GM12874 (cell line): ENCODE data around the gene GALR1.
A peak's percentile ranks its signal among the peaks of the same experiment; 100 is the strongest.

Source experiments
- TF ChIP-seq, protein P1 (sequence below): IDR thresholded peaks from 2 replicates; pipeline ENCODE4 v1.5.1; 2011; ENCODE audit warnings: low read depth, mild to moderate bottlenecking, control low read depth, low read length, moderate library complexity; ENCODE audit not compliant: insufficient read depth

The GALR1 gene

GRCh38 chr18:77207540-77207939 is 42.1 kb upstream of the GALR1 start:
- TF ChIP-seq, protein P1, sequence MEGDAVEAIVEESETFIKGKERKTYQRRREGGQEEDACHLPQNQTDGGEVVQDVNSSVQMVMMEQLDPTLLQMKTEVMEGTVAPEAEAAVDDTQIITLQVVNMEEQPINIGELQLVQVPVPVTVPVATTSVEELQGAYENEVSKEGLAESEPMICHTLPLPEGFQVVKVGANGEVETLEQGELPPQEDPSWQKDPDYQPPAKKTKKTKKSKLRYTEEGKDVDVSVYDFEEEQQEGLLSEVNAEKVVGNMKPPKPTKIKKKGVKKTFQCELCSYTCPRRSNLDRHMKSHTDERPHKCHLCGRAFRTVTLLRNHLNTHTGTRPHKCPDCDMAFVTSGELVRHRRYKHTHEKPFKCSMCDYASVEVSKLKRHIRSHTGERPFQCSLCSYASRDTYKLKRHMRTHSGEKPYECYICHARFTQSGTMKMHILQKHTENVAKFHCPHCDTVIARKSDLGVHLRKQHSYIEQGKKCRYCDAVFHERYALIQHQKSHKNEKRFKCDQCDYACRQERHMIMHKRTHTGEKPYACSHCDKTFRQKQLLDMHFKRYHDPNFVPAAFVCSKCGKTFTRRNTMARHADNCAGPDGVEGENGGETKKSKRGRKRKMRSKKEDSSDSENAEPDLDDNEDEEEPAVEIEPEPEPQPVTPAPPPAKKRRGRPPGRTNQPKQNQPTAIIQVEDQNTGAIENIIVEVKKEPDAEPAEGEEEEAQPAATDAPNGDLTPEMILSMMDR, result peak; percentile 57

GRCh38 chr18:77208964-77209363 is 40.7 kb upstream of the GALR1 start:
- TF ChIP-seq, protein P1, result no peak

DNA sequence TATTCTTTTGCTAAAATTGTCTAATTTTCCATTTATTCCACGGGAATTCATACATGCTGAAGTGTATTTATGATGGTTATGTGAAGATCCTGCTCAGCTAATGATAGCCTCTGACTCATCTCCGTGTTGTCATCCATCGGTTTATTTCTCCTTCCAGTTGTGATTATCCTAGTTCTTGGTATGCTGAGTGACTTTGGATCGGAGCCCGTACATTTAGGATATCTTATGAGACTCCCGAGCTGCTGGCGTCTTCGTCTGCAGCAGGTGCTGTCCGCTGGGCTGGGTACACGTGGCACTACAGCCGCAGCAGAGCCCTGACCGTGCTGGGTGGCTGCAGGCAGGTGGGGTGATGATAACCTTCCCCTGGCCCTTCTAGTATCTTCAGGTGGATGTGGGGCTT is 40.1 kb upstream of the GALR1 start:
- TF ChIP-seq, protein P1, result no peak

- TF ChIP-seq, protein P1, result no peak
Measured at GRCh38 chr18:77210249-77210648, 39.4 kb upstream of the GALR1 start.

GRCh38 chr18:77218642-77219041 is 31.0 kb upstream of the GALR1 start:
- TF ChIP-seq, protein P1, result no peak

DNA sequence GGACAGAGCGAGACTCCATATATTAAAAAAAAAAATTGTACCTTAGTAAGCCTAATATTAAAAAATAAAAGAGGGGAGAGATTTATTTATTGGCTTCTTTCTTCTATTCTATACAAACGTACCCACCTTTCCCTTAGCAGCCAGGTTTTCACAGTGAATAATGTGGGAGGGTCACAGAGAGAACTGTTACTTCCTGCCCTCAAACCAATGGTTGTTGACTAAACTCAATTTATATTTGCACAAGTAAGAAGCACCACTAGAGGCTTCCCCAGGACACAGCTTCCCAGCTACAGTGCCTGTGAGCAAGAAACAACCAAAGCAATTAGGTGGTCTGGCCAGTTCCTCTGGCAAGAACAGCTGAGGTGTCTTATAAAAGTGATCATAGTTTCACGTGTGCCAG is 28.9 kb upstream of the GALR1 start:
- TF ChIP-seq, protein P1, result no peak

DNA sequence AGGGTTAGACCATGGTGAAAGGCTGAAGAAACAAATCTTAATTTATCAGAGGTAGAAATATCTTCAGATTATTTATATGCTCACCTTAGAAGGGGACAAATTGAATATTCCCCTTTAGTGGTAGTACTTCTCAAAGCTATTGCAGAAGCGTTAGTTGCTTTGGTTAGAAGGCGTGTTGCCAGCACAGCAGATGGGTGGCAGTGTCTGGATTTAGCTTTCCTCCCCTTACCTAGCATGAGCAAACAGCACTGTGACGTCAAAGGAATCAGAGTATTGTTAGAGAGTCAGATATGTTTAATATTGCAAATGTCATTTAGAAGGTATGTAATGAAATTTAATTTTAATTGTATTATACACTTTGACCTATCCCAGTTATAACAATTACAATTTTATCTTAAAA is 27.2 kb upstream of the GALR1 start:
- TF ChIP-seq, protein P1, result no peak

GRCh38 chr18:77223221-77223639 is 26.4 kb upstream of the GALR1 start:
- TF ChIP-seq, protein P1, result no peak
